GM18511 (cell line): Measurements from ENCODE around the gene WDR5.
"Not testable (repeated sequence)": the region's sequence is repeated elsewhere in the genome, so short reads cannot be mapped to it uniquely, and the experiment has no call there.

Experiments used
- ATAC-seq: cut with Tn5 transposase; IDR thresholded peaks from one replicate; pipeline ENCODE4 v1.9.1; 2021; ENCODE audit warnings: mild to moderate bottlenecking, moderate library complexity; ENCODE audit not compliant: unreplicated experiment

WDR5 gene

DNA sequence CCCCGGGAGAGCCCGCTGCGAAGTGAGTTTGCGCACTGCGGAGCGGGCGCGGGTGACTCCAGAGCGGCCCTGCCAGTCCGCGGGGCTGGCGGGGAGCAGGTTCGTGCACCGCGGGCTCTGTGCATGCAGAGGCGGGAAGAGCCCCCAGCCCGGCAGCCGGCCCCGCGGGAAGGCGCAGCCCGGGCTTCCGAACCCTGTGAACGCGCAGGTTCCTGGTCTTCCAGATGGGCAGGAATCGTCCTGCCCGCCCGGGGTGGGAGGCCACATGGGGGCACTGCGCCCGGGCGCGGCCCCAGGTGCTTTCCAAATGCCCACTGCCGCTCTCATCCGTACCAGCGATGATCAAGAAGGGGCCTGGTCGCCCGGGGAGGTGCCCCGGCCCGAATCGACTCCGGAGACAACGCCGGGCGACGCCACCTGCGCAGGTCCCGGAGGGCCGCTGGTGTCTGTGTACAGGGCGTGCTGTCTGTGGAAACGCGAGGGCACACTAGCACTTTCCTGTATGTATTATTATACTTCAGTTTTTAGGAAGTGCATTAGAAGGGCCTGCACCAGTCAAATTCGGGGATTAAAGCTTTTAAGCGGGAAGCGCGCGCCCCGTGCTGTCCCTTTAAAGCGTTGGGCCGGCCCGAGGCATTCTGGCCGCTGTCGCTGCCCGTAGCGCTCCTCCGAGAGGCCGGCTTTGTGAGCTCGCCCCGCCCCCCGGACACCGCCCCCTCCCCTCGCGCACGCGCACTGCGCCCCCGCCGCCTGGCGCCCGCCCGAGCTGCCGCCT lies at the start of gene WDR5:
Gene WDR5 (plus strand): TSS at position 740 of the 775 bp plus-strand sequence. CDS start 3,796 bp downstream, outside the sequence.
- ATAC-seq = peak; percentile 64

GRCh38 chr9:134088063-134088725 lies 47.7 kb upstream of the WDR5 start:
- ATAC-seq = no peak

DNA sequence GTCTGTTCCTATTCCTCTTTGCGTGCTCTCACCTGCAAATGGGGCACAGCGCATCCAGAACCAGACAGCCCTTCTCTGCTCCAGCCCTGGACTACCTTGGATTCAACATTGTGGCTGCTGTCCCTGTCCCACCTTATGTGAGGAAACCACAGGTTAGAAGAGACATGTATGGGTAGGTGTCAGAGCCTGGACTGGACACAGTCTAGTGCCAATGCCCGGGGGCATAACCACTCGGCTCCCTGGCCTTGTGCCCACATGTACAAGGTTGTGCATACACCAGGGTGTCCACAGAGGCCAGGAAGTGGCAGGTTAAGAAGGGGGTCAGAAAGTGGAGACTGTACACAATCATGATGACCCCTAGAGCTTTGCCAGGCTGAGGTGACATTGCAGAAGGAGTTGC lies 45.9 kb upstream of the WDR5 start:
- no peak for ATAC-seq

GRCh38 chr9:134099123-134099761 lies 36.6 kb upstream of the WDR5 start:
- no peak for ATAC-seq

DNA sequence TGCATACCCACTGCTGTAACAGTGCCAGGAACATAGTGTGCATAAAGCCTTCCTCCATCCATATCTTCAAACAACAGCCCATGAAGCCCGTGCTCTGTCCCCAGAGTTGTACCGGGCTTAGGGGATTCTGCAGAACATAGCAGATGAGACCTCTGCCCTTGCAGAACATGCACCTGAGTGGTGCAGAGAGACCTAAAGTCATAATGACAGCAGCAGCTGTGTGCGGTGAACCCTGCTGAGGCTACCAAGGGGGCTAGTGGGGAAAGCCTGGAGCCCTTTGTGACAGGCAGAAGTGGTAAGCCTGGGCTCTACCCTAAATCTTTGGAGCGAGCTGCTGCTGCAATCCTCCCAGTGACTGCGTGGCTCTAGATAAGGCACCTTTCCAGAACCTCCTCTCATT lies 35.8 kb upstream of the WDR5 start:
- ATAC-seq = no peak

- not testable (repeated sequence) for ATAC-seq
These were observed 34.7 kb upstream of the WDR5 start for GRCh38 chr9:134101133-134101532.

GRCh38 chr9:134101623-134102149 lies 34.2 kb upstream of the WDR5 start:
- ATAC-seq = no peak

GRCh38 chr9:134103391-134103998 lies 32.4 kb upstream of the WDR5 start:
- ATAC-seq = no peak

GRCh38 chr9:134111064-134111463 lies 24.8 kb upstream of the WDR5 start:
- ATAC-seq = no peak

GRCh38 chr9:134112561-134112960 lies 23.3 kb upstream of the WDR5 start:
- no peak for ATAC-seq

DNA sequence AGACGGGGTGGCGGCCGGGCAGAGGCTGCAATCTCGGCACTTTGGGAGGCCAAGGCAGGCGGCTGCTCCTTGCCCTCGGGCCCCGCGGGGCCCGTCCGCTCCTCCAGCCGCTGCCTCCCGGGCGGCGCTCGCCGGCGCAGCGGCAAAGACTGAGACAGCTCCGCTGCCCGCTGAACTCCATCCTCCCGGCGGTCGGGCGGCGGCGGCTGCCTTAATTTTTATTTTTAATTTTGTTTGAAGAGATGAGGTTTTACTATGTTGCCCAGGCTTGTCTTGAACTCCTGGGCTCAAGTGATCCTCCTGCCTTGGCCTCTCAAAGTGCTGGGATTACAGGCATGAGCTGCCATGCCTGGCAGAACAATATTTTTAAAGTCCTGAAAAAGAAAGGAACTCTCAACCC lies 16.9 kb upstream of the WDR5 start:
- not testable (repeated sequence) for ATAC-seq

DNA sequence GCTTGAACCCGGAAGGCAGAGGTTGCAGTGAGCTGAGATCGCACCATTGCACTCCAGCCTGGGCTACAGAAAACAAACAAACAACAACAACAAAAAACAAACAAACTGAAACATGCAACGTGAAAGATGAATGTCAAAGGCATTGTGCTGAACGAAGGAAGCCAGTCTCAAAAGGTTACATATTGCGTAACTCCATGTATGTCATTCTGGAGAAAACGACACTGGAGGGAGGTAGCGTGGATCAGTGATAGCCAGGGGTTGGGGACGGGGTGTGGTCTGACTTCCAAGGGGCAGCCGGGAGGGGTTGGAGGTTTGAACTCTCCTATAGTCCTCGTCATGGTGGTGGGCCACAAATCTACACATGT lies 12.1 kb upstream of the WDR5 start:
- no peak for ATAC-seq

DNA sequence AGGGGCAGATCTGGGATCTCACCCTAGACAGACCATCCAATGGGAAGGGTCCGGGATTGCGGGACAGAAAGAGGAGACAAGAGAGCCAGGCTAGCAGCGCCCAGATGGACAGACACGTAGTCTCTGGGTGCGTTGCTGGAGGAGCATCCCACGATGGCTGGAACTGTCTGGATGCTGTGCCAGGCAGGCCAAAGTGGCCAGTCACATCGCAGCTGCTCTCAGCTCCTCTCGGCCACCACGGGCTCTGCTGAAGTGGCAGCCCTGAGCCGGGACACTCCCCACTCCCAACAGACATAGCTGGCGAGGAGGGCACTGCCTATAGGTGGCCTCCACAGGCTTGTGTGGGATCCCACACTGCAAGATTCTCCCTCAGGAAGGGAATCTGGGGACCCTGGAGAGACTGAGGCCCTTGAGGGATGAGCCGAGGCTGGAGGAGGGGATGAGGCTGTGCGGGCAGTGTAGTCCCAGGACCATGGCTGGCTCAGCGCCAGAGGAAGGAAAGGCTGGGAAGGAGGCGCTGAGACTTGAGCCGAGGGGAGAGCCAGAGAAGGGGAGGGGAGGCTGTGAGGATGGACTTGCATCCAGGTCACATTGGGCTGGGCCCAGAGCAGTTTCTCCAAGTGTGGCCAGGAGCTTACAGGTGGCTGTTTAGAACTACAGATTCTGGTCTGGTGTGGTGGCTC lies 10.3 kb upstream of the WDR5 start:
- ATAC-seq = no peak

- no peak for ATAC-seq
These were observed 9.5 kb upstream of the WDR5 start for GRCh38 chr9:134126373-134126772.

GRCh38 chr9:134127065-134127580 lies 8.8 kb upstream of the WDR5 start:
- ATAC-seq = no peak

DNA sequence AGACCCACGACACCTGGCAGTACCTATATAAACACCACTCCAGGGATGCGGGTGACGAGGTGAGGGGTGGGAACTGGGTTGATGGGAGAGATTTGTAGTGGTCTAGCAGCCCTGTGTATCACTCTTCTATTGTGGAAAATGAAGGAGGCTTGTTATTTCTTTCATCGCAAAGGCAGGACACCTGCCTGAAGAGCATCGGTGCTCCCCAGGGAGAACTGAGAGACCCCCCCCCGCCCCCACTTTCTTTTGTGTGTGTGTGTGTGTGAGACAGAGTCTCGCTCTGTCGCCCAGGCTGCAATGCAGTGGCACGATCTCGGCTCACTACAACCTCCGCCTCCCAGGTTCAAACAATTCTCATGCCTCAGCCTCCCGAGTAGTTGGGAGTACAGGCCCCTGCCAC lies 8.3 kb upstream of the WDR5 start:
- ATAC-seq = no peak

DNA sequence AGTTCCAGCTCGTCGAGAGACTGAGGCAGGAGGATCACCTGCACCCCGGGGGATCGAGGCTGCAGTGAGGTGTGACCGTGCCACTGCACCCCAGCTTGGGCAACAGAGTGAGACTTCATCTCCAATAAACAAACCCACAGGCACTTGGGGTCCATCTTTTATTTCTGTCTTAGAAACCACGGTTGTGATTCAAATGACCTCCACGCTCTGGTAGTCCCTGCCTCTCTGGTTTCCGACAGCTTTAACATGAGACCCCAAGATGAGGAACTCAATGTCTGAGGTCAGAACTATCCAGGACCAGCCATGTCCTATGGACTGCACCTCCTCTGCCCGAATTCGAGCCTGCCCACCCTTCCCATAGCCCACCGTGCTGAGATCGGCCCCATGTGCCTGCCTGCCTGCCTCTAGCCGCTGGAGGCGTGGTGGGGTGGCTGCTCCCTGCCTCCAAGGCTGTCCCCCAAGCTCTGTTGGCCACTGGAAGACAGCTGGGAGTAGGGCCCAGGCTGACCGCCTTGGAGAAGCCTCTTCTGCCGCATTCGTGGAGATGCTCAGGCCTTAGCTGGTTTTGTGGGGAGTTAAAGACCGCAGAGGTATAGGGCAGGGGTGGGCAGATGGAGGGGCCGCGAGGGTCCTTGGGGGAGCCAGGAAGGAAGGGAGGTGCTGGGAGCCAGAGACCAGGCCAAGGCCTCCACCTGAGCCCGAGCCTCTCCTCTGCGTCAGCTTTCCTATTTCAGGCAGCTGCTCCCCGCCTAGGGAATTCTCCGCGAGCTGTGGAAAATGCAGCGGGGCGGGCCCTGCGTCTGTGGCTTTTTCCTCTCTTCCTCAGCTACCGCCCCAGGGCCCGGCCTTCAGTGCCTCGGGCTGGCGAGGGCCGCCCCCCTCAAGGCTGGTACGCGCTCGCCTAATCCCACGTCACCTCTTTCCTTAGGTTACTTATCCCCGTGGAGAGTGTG lies 6.9 kb upstream of the WDR5 start:
- no peak for ATAC-seq

- ATAC-seq = no peak
These were observed 5.1 kb upstream of the WDR5 start for GRCh38 chr9:134130503-134131375.
